NCI-H128 (cell line): Measurements from ENCODE around the gene LPCAT1.

Experiments
- DNase-seq: peaks from one replicate; lab custom pipeline; 2025; ENCODE audit not compliant: unreplicated experiment; lab: John Stamatoyannopoulos, UW

Gene LPCAT1

GRCh38 chr5:1498623-1499416 is 24.9 kb downstream of the LPCAT1 start:
- no peak for DNase-seq

DNA sequence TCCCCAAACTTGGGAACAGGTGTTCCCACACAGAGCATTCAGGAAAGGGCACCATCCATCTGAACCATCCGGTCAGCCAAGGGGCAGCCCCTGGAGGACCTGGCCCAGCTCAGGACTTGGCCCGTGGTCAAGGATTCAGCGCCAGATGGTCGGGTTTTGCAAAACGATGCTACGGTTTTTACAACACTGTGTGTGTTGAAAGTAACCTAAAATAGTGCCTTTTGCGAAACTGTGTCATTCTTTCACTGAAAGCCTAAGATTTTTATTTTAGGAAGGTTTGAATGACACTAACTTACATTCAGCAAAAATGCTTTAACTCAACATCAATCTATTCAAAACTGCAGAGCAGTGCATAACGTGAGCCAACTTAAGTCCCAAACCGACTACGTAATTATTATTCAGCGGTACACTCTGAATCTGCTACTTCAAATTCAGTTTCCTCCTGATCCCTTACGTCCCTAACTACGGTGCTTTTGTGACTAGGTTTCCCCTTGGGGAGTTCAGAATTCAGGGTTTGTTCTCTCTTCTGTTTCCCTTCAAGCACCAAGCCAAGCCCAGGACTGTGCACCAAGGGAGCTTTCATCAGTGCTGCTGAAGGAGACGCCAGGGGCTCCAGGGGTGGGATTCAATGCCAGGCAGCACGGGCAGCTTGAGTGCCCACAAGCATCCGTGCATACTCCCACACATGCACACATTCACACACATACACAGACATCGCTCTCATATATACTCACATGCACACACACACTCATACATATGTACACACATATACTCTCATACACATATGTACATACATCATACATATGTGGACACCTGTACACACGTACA is 25.8 kb downstream of the LPCAT1 start:
- DNase-seq, result no peak

GRCh38 chr5:1497242-1497777 is 26.4 kb downstream of the LPCAT1 start:
- DNase-seq, result no peak

- no peak for DNase-seq
These were observed 28.2 kb downstream of the LPCAT1 start for GRCh38 chr5:1495525-1495897.

DNA sequence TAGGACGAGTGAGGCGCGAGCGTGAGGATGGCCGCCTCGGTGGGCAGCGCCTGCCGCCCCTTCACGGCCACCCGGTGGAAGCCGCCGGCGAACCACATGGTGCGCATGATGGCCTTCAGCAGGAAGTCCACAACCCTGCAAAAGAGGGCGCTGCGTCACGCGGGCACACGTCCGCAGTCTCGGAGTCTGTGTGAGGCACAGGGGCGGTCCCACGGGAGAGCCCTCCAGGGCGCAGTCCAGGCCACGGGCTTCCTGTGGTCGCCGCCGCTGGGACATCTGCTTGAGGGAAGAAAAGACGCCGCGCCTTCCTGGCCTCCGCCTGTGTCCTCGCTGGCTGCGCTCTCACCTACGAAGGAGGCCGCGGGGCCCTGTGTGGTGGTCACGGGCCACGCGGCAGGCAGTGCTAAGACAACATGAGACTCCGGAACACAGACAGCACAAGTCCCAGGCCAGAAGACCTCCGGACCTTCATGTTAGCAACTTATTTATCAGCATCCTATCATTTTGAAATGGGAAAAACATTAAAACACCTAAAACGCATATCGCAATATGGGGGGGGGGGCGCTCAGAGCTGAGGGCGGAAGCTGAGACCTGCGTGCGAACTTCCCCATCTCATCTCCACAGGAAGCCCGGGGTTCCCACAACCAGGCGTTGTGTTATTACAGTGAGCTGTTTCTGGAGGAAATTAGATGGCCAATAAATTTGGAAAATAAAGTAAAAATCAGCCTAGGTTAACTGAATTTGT is 28.8 kb downstream of the LPCAT1 start:
- no peak for DNase-seq

GRCh38 chr5:1493941-1494340 is 29.8 kb downstream of the LPCAT1 start:
- no peak for DNase-seq

DNA sequence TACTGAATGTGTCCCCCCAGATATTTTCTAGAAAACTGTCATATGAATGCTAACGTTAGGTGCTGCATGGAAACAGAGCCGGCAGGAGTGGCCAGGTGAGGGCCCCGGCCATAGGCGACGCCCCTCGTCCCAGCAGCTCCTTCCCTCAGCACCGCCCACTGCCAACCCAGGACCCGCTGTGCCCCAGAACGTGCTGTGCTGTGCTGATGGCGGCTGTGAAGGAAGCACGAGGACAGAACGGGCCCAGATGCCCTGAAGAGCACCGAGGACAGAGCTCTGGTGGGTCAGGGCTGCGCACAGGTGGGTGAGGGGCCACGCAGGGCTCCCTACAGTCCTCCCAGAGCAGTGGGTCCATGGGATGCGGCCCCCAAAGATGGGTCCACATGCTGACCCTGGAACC is 30.3 kb downstream of the LPCAT1 start:
- no peak for DNase-seq

GRCh38 chr5:1492757-1493156 is 31.0 kb downstream of the LPCAT1 start:
- DNase-seq, result no peak

GRCh38 chr5:1490376-1490775 is 33.4 kb downstream of the LPCAT1 start:
- no peak for DNase-seq

- no peak for DNase-seq
These were observed 34.0 kb downstream of the LPCAT1 start for GRCh38 chr5:1489754-1490153.

DNA sequence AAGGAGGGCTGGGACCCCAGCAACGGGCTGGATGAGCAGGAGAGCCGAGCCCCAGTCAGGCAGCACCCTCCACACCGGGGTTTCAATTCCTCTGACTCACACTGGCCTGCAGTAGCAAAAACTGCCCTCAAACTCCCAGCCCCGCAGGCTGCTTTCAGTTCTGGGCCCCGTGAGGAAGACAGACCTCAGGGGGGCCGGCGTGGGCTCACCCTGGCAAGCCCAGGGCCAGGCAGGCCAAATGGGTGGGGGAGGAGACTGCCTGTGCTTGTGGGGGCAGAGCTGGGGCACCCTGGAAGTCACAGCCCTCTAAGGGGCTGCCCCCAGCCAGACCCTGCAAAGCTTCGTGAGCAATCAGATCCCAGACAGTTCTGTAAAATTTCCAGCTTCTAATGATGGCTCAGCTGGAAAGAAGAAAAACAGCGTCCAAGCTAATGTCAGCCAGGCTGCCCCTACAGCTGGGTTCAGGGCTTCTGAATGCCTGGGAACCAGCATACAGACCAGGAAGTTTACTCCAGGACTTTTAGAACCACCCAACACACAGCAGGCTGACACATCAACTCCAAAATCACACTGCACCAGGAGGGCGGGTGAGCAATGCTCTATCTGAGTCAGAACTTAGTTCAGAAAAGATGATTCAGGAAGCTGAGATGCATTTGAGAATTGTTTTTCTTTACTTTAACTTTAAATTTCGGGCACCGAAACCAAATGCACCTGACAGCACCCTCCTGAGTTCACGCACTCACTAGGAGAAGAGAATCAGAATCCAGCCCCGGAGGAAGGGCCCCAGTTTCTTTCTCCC is 34.7 kb downstream of the LPCAT1 start:
- DNase-seq, result no peak

GRCh38 chr5:1487079-1487764 is 36.5 kb downstream of the LPCAT1 start:
- no peak for DNase-seq

- no peak for DNase-seq
These were observed 37.5 kb downstream of the LPCAT1 start for GRCh38 chr5:1486271-1486670.

- no peak for DNase-seq
These were observed 38.1 kb downstream of the LPCAT1 start for GRCh38 chr5:1485579-1486118.

GRCh38 chr5:1484730-1485578 is 38.8 kb downstream of the LPCAT1 start:
- no peak for DNase-seq

DNA sequence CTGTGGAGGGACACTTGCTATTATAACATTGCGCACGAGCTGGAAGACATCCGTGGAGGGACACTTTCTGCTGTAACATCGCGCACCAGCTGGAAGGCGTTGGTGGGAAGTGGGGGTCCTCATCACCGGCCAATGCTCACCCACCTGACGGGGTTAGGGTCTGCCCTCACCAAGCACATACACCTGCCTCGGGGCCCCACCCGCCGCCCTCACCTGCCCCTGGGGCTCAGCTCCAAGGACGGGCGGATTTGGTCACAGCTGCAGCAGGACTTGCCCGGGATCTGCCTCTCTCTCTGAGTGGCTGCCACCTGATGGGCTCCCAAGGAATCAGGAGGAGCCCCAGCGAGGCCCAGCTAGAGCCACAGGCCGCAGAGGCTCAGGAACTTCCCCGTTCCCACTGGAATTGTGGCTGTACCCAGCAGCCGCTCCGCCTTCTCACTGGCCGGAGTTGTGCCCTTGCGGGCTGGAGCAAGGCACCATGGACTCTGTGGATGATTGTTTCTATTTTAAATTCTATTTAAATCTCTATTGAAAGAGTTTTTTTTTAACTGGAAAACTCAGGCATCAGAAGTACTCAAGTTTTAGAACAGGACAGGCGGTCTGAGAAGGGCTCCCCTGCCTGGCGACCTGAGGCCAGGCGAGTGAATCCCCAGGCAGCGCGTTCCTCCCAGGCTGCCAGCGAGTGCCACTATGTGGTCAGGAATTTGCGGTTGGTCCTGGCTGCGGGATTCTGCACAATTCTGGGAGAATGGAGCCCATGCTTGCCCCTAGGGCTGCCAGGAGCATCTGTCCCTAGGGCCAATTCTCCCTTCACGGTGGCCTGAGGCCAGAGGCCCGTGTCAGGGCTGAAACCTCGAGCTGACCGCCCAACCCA is 39.7 kb downstream of the LPCAT1 start:
- no peak for DNase-seq

DNA sequence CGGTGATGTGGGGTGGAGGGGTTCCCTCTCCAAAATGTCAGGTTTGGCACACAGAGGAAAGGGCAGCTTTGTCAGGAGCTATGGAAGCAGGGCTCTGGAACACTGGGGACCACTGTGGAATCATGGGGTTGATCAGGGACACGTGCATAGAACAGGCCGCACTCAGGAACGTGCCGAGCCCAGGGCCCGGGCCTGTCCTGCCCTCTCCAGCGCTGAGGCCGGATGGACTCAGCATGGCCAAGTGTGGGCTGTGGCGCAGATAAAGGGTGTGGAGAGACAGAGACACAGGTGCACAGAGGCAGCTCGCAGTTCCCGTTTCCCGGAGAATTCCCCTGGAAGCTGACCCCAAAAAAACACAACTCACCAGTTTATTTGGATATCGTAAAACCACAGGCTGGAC is 40.7 kb downstream of the LPCAT1 start:
- no peak for DNase-seq

DNA sequence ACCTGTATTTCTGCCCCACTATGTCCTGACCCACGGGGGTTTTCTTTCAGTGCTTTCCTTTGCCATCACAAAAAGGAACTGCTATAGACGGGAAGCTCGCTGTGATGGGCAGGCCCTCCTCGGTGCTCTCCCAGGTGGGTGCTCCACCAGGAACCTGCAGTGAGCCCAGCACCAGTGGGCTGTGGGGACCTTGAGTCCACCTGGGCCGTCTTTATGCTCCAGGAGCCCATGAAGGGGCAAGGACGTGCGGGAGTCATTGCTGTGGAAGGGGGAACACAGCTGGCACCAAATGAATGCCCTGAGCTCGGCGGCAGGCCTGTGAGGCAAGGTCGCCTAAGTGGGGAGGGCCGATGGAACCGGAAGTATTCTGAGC is 41.8 kb downstream of the LPCAT1 start:
- no peak for DNase-seq
